ENCODE measurements around the gene PITPNC1.
"Not testable (repeated sequence)": the region's sequence is repeated elsewhere in the genome, so short reads cannot be mapped to it uniquely, and the experiment has no call there.

PITPNC1 gene

GRCh38 chr17:67401598-67402504 is 24.8 kb downstream of the PITPNC1 start:
- DNase-seq: no peak

GRCh38 chr17:67403065-67403464 is 26.0 kb downstream of the PITPNC1 start:
- DNase-seq: no peak

- DNase-seq: no peak
These were observed 26.4 kb downstream of the PITPNC1 start for GRCh38 chr17:67403483-67403882.

DNA sequence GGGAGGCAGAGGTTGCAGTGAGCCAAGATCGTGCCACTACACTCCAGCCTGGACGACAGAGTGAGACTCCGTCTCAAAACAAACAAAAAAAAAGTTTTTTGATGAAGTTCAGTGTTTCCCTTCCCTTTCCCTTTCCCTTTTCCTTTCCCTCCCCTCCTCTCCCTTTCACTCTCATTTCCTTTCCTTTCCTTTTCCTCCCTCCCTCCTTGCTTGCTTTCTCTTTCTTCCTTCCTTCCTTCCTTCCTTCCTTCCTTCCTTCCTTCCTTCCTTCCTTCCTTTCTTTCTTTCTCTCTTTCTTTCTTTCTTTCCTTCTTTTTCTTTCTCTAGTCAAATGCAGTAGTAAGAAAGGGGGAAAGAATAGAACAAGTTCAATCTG is 31.4 kb downstream of the PITPNC1 start:
- not testable (repeated sequence) for DNase-seq

GRCh38 chr17:67411397-67411796 is 34.3 kb downstream of the PITPNC1 start:
- DNase-seq: no peak

- DNase-seq: no peak
These were observed 35.0 kb downstream of the PITPNC1 start for GRCh38 chr17:67412032-67412431.

- DNase-seq: no peak
These were observed 35.9 kb downstream of the PITPNC1 start for GRCh38 chr17:67412941-67413340.

- DNase-seq: no peak
These were observed 36.3 kb downstream of the PITPNC1 start for GRCh38 chr17:67413388-67413787.

GRCh38 chr17:67414130-67414529 is 37.0 kb downstream of the PITPNC1 start:
- DNase-seq: no peak

DNA sequence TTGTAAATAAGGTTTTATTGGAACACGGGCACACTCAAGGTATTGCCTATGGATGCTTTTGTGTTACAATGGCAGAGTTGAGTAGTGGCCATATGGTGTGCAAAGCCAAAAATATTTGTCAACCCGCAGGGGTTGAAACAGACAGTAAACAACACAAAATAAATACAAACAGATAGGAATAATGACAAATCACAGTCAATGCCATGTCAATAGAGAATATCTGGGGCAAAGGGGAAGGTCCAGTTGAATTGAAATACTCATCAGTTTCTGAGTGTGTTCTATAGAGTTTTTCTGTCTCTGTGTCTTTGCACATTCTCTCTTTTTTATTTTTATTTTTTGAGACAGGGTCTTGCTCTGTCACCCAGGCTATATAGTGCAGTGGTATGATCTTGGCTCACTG is 37.5 kb downstream of the PITPNC1 start:
- DNase-seq: no peak

DNA sequence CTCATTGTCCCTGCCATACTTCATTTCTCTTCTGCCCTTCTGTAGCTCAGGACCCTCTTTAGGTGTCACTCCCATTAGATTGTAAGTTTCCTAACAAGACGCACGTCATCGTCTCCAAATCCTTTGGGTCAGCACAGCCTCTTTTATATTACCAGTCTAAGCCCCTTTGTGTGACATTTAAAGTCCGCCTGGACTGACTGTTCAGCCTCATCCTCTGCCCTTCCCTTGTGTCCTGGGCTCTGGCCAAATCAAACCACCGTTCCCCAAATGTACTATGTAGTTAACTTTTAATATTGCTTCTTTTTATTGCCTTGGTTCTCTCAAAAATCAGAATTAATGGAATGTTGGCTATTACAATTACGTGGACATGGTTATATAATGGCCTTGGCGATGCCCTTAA is 38.2 kb downstream of the PITPNC1 start:
- no peak for DNase-seq

DNA sequence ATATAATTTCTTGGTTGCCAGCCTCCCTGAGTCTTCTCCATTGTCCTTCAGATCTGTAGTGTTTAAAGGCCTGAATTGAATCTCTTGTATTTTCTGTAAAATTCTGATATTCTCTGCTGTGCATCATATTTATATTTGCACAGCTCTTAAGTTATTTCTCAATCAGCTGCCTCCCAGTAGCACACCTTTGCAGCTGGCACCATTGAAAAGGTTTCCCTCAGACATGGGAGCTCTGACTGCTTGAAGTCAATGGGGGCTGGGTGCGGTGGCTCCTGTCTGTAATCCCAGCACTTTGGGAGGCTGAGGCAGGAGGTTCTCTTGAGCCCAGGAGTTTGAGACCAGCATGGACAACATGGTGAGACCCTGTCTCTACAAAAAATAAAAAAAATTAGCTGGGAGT is 40.4 kb downstream of the PITPNC1 start:
- DNase-seq: peak; percentile 11

- DNase-seq: no peak
These were observed 43.9 kb downstream of the PITPNC1 start for GRCh38 chr17:67420994-67421393.

- no peak for DNase-seq
These were observed 44.8 kb downstream of the PITPNC1 start for GRCh38 chr17:67421869-67422273.

GRCh38 chr17:67422296-67422695 is 45.2 kb downstream of the PITPNC1 start:
- DNase-seq: not testable (repeated sequence)

DNA sequence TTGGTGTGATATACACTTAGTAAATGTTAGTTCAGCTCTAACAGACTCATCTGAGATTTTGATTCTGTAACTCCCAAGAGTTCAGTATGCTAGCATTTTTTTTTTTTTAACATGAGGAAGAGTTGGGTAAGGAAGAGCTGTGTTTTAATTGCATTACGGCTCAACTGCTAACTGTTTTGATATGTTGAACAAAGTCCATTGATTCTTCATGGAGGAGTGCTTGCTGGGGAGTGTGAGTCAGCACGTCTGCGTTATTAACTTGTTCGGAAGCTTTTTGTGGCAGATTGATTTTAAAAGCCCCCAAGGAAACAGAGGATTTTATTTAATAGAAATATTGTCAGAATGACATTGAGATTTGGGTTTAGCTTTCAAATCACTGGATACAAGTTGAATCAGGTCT is 45.8 kb downstream of the PITPNC1 start:
- no peak for DNase-seq

- no peak for DNase-seq
These were observed 48.6 kb downstream of the PITPNC1 start for GRCh38 chr17:67425571-67426160.

- no peak for DNase-seq
These were observed 50.3 kb downstream of the PITPNC1 start for GRCh38 chr17:67427424-67427823.

DNA sequence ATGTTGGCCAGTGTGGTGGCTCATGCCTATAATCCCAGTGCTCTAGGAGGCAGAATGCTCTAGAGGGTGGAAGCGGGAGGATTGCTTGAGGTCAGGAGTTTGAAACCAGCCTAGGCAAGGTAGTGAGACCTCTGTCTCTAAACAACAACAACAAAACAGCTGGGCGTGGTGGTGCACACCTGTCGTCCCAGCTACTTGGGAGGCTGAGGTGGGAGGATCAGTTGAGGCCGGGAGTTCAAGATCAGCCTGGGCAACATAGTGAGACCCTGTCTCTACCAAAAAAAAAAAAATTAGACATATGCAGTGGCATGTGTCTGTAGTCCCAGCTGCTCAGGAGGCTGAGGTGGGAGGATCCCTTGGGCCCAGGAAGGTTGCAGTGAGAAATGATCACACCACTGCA is 53.4 kb downstream of the PITPNC1 start:
- DNase-seq: not testable (repeated sequence)

DNA sequence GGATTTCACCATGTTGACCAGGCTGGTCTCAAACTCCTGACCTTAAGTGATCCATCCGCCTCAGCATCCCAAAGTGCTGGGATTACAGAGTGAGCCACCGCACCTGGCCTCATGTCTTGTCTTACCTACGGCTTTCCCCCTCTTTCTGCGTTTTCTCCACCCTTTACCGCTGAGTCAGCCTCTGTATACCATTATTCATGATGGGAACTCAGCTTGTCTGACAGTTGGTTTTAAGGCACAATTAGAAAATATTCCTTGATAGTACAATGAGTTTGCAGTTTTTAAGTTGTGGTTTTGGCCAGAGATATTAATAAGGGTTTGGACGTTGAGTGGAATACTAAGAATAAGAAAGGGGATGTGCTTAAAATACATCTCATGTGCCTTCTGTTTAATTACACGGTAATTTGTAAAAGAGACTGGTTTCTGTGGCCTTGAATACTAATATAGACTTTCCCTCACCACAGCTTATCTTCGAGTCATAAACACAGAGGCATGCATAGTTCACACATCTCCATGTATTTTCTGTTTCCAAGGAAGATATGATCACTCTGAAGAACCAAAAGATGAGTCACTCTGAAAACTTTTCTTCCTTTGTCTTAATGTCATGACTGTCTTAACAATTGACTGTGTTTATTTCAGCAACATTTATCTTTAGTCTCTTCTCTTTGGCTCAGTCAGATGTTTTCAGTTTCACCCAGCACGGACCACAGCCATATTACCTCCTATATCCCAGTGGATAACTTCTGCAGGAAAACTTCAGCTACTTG is 54.4 kb downstream of the PITPNC1 start:
- no peak for DNase-seq

GRCh38 chr17:67433248-67433924 is 56.3 kb downstream of the PITPNC1 start:
- DNase-seq: no peak

DNA sequence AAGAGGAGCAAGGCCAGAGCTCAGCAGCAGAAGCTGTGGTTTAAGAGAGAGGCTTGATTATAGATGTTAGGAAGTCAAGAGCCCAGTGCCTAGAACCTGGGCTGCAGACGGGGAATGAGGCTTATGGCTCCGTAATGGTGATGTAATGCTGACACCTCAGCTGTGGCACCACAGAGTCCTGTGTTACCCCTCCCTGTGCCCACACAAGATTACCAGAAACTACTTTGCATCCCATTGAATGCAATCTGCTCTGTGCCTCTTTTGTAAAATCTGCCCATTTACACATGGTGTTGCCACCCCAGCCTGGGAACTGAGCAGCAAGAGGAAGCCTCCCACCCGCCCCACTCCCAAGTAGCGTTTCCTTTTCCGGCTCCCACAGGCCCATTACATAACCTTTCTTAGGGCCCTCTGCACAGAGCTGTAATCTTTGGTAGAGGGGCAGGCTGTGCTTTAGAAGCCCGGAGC is 57.0 kb downstream of the PITPNC1 start:
- DNase-seq: no peak

DNA sequence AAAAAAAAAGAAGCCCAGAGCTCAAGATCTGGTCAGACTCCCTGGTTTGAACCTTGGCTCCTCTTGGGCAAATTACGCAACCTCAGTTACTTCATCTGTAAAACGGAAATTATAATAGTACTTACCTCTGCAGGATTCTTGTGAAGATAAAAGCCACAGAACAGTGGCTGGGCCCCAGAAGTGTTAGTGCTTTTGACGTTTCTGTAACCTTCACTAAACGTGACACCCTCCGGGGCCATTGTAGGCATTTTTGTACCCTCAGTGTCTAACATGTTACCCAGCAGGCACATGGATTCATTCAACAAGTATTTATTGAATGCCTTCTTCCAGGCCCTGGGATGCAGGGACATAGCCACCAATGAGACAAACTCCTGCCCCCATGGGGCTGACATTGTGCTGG is 58.0 kb downstream of the PITPNC1 start:
- no peak for DNase-seq

Measured in SHP77 treated with DMSO at 0.1 percent for 48 hours (cell line).